ENCODE data around the gene C20orf144. TPM values are rescaled to one million over a fixed set of nuclear protein-coding genes. Genes with fewer than 3 reads are reported as not detected.

C20orf144 gene
- under 1 TPM in 4 of 6 donors, not detected in 2; 0.09 to 0.14 (median 0.11) TPM for total RNA-seq
- under 1 TPM; 0.12 to 0.15 TPM for polyA plus RNA-seq

GRCh38 chr20:33662172-33662571, at the start of gene C20orf144:
TSS of gene C20orf144 (plus strand) at chr20:33662327. CDS start at chr20:33662346, 19 bp downstream.
- Histone ChIP-seq H3K27me3 (no peaks in the 10 kb centered on the region), H3K4me1 (peaks cover 0 to 17% (median 7%) of the 10 kb centered on the region in 3 donors), H3K9me3 (no peaks in the 10 kb centered on the region), H3K4me3 (peak within 1 kb of the TSS; percentile 72 to 89 (median 75)), H3K27ac (peak within 1 kb of the TSS in 3 of 4 donors; percentile 83 to 87 (median 85)), H3K36me3 (peaks cover 0 to 6% (median 0%) of the 10 kb centered on the region in 3 donors)
- ATAC-seq (no peak), FAIRE-seq (no peak), DNase-seq (peak in 4 of 6 donors; percentile 9 to 69 (median 36))
- TF ChIP-seq CTCF (IDR thresholded peaks at IDR 0.05) = no peak
- intact Hi-C loops (cut with DNase I) = loop anchor here in 1 of 3 donors (5.0 kb wide), 1 partner anchor 200 kb away; no protein-coding TSS in a partner anchor
- 91 to 92% methylated on average over 10 of the region's 10 CpGs for WGBS, 2 donors

- WGBS, 2 donors = 93 to 94% methylated on average over 4 of the region's 4 CpGs
- no peak for ATAC-seq
- Histone ChIP-seq H3K9me3 (no peaks in the 10 kb centered on the region), H3K27ac (no peak overlapping the region), H3K4me3 (no peak overlapping the region), H3K36me3 (peaks cover 0 to 11% (median 0%) of the 10 kb centered on the region in 3 donors), H3K4me1 (no peaks in the 10 kb centered on the region), H3K27me3 (no peaks in the 10 kb centered on the region)
- no peak for TF ChIP-seq CTCF (IDR thresholded peaks at IDR 0.05)
- DNase-seq = no peak
- no peak for FAIRE-seq
- intact Hi-C loops (cut with DNase I) = no loop called here
These were observed 40.3 kb upstream of the C20orf144 start for GRCh38 chr20:33621717-33622400.

- Histone ChIP-seq H3K27me3 (no peaks in the 10 kb centered on the region), H3K4me3 (no peak overlapping the region), H3K27ac (no peak overlapping the region), H3K36me3 (peaks cover 0 to 11% (median 0%) of the 10 kb centered on the region in 3 donors), H3K9me3 (no peaks in the 10 kb centered on the region), H3K4me1 (no peaks in the 10 kb centered on the region)
- intact Hi-C loops (cut with DNase I) = no loop called here
- FAIRE-seq (no peak), ATAC-seq (no peak), DNase-seq (no peak)
- no peak for TF ChIP-seq CTCF (IDR thresholded peaks at IDR 0.05)
- WGBS, 2 donors = 96% methylated on average over 10 of the region's 10 CpGs
These were observed 39.3 kb upstream of the C20orf144 start for GRCh38 chr20:33622705-33623365.

GRCh38 chr20:33624399-33624798, 37.7 kb upstream of the C20orf144 start:
- DNase-seq (no peak), FAIRE-seq (no peak), ATAC-seq (no peak)
- intact Hi-C loops (cut with DNase I) = no loop called here
- TF ChIP-seq CTCF (IDR thresholded peaks at IDR 0.05) = no peak
- Histone ChIP-seq H3K9me3 (no peaks in the 10 kb centered on the region), H3K27me3 (no peaks in the 10 kb centered on the region), H3K4me1 (no peaks in the 10 kb centered on the region), H3K4me3 (no peak overlapping the region), H3K27ac (no peak overlapping the region), H3K36me3 (peaks cover 0 to 17% (median 0%) of the 10 kb centered on the region in 3 donors)
- 88 to 92% methylated on average over 3 of the region's 3 CpGs for WGBS, 2 donors
